ENCODE measurements around the gene SYNPO.
A peak's percentile ranks its signal among the peaks of the same experiment; 100 is the strongest.

The SYNPO gene, protein sequence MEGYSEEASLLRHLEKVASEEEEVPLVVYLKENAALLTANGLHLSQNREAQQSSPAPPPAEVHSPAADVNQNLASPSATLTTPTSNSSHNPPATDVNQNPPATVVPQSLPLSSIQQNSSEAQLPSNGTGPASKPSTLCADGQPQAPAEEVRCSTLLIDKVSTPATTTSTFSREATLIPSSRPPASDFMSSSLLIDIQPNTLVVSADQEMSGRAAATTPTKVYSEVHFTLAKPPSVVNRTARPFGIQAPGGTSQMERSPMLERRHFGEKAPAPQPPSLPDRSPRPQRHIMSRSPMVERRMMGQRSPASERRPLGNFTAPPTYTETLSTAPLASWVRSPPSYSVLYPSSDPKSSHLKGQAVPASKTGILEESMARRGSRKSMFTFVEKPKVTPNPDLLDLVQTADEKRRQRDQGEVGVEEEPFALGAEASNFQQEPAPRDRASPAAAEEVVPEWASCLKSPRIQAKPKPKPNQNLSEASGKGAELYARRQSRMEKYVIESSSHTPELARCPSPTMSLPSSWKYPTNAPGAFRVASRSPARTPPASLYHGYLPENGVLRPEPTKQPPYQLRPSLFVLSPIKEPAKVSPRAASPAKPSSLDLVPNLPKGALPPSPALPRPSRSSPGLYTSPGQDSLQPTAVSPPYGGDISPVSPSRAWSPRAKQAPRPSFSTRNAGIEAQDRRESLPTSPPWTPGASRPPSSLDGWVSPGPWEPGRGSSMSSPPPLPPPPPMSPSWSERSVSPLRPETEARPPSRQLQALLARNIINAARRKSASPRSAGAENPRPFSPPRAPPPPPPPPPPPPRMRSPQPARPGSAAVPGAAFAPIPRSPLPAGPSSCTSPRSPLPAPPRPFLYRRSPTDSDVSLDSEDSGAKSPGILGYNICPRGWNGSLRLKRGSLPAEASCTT

GRCh38 chr5:150640311-150641005, at the start of gene SYNPO:
Gene SYNPO, plus strand, starts transcription at chr5:150640660. Its CDS starts 7,616 bp downstream, at chr5:150648276.
- TF ChIP-seq, protein P1, sequence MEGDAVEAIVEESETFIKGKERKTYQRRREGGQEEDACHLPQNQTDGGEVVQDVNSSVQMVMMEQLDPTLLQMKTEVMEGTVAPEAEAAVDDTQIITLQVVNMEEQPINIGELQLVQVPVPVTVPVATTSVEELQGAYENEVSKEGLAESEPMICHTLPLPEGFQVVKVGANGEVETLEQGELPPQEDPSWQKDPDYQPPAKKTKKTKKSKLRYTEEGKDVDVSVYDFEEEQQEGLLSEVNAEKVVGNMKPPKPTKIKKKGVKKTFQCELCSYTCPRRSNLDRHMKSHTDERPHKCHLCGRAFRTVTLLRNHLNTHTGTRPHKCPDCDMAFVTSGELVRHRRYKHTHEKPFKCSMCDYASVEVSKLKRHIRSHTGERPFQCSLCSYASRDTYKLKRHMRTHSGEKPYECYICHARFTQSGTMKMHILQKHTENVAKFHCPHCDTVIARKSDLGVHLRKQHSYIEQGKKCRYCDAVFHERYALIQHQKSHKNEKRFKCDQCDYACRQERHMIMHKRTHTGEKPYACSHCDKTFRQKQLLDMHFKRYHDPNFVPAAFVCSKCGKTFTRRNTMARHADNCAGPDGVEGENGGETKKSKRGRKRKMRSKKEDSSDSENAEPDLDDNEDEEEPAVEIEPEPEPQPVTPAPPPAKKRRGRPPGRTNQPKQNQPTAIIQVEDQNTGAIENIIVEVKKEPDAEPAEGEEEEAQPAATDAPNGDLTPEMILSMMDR (IDR thresholded peaks at IDR 0.05; ENCODE audit: control insufficient read depth, insufficient read depth, low read depth, low read length, missing control alignments): peak; percentile 5
- peak within 1 kb of the TSS; percentile 54 for H3K4me3 ChIP-seq (ENCODE audit: control insufficient read depth, low read depth, low read length)
- peak; percentile 94 for DNase-seq (ENCODE audit: low read depth)

GRCh38 chr5:150590979-150591695, 49.3 kb upstream of the SYNPO start:
- H3K4me3 ChIP-seq (ENCODE audit: control insufficient read depth, low read depth, low read length): no peak overlapping the region
- TF ChIP-seq, protein P1 (IDR thresholded peaks at IDR 0.05; ENCODE audit: control insufficient read depth, insufficient read depth, low read depth, low read length, missing control alignments): no peak
- DNase-seq (ENCODE audit: low read depth): no peak

DNA sequence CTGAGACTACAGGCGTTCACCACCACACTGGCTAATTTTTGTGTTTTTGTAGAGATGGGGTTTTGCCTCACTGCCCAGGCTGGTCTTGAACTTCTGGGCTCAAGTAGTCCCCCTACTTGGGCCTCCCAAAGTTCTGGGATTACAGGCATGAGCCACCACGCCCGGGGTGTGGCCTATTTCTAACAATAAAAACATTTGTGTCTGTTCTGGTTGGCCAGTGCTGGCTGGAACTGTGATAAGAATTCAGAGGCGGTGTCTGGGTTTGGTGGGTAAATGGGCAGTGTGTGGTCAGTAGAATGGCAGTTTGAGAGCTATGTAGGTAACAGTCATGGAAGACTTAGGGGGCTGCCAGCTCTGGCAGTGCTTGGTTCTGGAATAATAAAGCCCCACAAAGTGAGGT, 46.9 kb upstream of the SYNPO start:
- TF ChIP-seq, protein P1 (IDR thresholded peaks at IDR 0.05; ENCODE audit: control insufficient read depth, insufficient read depth, low read depth, low read length, missing control alignments): no peak
- no peak overlapping the region for H3K4me3 ChIP-seq (ENCODE audit: control insufficient read depth, low read depth, low read length)
- no peak for DNase-seq (ENCODE audit: low read depth)

- H3K4me3 ChIP-seq (ENCODE audit: control insufficient read depth, low read depth, low read length): no peak overlapping the region
- TF ChIP-seq, protein P1 (IDR thresholded peaks at IDR 0.05; ENCODE audit: control insufficient read depth, insufficient read depth, low read depth, low read length, missing control alignments): no peak
- DNase-seq (ENCODE audit: low read depth): no peak
Observed at GRCh38 chr5:150593996-150594395, 46.5 kb upstream of the SYNPO start.

DNA sequence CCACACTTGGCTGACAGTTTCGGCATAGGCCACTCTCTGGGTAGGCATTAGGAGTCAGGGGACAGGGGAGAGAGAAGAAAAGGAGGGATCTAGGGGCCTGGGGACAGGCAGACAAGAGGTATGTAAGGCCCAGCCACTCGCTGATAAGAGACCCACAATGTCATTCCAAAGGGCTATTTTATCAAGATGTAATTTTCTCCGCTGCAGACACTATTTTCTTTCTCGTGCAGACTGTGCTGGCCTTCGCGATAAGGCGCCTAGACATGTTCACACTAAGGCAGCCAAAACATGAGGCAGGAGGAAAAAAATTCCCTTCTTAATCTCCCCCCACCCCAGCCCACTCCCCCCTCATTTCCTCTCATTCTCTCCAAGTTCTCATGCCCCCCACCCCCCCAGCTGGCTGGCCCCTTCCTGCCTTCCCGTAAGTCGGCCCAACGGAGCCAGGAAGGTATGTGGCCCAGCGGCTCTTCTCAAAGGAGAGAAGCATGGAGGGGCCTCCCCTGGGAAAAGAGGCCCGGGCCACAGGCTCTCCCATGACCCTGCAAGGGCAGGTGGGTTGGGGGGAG, 44.9 kb upstream of the SYNPO start:
- DNase-seq (ENCODE audit: low read depth): no peak
- no peak overlapping the region for H3K4me3 ChIP-seq (ENCODE audit: control insufficient read depth, low read depth, low read length)
- TF ChIP-seq, protein P1 (IDR thresholded peaks at IDR 0.05; ENCODE audit: control insufficient read depth, insufficient read depth, low read depth, low read length, missing control alignments): no peak

All from AG09309 (cell line).